Measurements from ENCODE around the gene CRIP2.

CRIP2 gene

DNA sequence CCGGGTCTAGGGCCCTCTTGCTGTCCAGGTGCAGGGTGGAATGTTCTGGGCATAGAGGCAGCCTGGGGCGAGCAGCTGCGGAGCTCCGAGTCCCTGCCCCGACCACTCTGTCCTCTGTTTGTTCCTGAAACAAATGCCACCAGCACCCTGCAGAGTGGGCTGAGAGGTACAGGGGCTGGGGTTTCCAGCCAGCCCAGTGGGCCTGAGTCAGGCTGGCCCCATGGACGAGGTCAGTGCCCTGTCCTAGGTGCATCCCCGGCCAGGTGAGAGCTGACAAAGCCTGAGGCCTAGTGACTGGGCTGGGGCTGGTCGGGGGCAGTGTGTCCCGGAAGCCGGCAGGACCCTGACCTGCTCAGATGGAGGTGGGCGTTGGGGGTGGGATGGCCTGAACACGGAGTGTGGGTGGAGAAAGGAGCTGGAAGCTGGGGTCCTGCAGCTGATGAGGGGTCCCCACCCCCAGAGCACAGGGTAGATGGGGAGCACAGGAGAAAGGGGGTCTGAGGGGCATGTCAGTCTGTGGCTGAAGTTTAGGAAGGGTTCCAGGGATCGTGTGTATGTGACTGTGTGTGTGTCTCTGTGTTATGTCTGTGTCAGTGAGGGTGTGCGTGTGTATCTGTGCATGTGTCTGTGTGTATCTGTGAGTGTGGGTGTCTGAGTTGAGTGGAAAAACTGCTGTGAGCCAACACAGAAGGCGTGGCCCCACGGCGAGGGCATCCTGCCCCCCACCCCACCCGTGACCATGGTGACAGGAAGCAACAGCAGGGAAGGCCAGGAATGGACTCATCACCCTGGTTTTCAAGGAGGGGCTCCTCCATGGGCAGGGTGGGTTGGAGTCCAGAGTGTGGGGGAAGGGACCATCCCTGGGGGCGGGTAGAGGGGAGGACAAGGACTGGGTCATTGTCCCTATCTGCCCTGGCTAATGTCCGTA lies 9.7 kb downstream of the CRIP2 start:
- no peak for DNase-seq (ENCODE audit: low read depth, low spot score)
- no peak overlapping the region for H3K4me3 ChIP-seq (ENCODE audit: low read depth, low read length)
- CTCF ChIA-PET, result interaction anchor here (0.7 to 1.2 kb wide), 2 partner anchors 12 to 36 kb away, joined by 3 read pairs; no protein-coding TSS in a partner anchor
- TF ChIP-seq, protein P1, sequence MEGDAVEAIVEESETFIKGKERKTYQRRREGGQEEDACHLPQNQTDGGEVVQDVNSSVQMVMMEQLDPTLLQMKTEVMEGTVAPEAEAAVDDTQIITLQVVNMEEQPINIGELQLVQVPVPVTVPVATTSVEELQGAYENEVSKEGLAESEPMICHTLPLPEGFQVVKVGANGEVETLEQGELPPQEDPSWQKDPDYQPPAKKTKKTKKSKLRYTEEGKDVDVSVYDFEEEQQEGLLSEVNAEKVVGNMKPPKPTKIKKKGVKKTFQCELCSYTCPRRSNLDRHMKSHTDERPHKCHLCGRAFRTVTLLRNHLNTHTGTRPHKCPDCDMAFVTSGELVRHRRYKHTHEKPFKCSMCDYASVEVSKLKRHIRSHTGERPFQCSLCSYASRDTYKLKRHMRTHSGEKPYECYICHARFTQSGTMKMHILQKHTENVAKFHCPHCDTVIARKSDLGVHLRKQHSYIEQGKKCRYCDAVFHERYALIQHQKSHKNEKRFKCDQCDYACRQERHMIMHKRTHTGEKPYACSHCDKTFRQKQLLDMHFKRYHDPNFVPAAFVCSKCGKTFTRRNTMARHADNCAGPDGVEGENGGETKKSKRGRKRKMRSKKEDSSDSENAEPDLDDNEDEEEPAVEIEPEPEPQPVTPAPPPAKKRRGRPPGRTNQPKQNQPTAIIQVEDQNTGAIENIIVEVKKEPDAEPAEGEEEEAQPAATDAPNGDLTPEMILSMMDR (IDR thresholded peaks at IDR 0.05; ENCODE audit: insufficient read depth, low read length, missing control alignments), result no peak
- POLR2A ChIA-PET, result no interaction called here

DNA sequence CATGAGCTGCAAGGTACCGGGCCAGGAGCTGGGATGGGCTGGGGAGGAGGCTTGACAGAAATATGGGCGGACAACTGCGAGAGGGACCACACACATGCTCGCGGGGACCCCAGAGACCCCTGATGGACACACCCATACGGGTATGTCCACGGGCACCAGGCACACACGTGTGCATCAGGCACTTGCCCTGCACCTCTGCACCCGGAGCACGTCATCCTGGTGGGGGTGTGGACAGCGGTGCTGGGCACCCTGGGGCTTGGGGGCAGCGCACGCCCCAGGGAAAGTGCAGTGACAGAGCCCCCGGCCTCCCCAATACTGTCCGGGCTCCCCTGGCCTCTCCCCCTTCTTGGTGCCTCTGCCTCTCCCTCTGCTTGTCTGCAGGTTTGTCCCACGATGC lies 10.4 kb downstream of the CRIP2 start:
- POLR2A ChIA-PET, result no interaction called here
- no peak overlapping the region for H3K4me3 ChIP-seq (ENCODE audit: low read depth, low read length)
- no peak for DNase-seq (ENCODE audit: low read depth, low spot score)
- CTCF ChIA-PET, result no interaction called here
- TF ChIP-seq, protein P1 (IDR thresholded peaks at IDR 0.05; ENCODE audit: insufficient read depth, low read length, missing control alignments), result no peak

DNA sequence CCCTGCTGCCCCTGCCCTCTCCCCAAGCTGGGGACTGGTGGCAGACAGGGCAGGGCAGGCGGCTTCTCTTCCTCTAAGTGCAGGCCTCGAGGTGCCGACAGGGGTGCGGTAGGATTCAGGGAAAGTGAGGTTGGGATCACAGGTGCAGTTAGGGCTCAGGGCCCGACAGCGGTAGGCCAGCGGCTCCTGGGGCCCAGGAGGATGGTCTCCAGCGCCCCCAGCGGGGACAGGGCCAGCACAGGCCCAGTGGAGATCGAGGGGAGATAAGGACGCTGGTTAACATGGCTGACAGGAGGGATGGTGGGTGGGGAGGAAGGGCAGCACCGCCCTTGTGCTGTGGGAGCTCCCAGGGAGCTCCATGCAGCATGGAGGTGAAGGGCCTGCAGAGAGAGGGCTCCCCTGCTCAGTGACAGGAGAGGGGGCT lies 11.1 kb downstream of the CRIP2 start:
- H3K4me3 ChIP-seq (ENCODE audit: low read depth, low read length), result no peak overlapping the region
- POLR2A ChIA-PET, result no interaction called here

DNA sequence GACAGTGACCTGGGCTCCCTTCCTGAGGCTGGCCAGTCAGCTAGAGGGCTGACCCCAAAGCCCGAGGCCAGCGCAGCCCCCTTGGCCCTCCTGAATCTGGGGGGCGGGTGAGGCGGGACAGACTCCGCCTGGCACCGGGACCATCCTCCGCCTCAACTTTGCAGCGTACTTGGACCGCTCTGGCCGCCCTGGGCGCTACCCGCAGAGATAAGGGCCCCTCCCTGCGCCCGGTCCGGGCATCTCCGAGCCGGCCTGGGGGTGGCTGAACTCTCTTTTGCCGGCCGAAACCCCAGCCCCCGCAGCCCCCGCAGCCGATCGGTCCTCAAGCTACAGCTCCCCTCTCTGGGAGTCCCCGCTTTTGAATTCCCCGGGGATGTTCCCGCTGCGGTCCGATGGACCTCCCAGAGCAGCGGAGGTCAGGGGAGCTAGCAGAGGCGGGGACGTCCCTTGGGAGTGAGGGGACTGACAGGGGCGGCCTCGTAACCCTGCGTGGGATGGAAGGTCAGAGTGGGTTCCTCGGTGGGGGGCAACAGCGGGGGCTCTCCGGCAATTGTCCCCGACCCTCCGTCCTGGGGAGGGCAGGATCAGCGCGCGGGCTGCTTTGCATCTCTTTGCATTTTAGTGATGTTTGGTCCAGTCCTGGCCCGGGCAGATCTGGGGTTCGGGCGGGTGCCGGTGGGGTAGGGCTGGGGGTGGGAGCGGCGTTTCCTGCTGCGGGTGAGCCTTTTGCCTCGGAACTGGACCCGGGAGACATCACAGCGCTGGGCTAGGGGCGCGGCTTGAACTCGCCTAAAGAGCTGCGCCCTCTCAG lies 11.7 kb downstream of the CRIP2 start, which contains the start of gene CRIP1:
Gene CRIP1, plus strand, starts transcription at position 724 of the 811 bp plus-strand sequence. CDS start 374 bp downstream, outside the sequence.
- TF ChIP-seq, protein P1 (IDR thresholded peaks at IDR 0.05; ENCODE audit: insufficient read depth, low read length, missing control alignments), result no peak
- peak within 1 kb of the TSS; percentile 20 for H3K4me3 ChIP-seq (ENCODE audit: low read depth, low read length)
- ChIA-PET POLR2A (no interaction called here), CTCF (interaction anchor here (0.6 to 1.5 kb wide), 5 partner anchors 9 to 123 kb away, joined by 3 to 4 read pairs (median 3); no protein-coding TSS in a partner anchor)
- DNase-seq (ENCODE audit: low read depth, low spot score), result no peak

More for the DNA sequence above, 11.1 kb downstream of the CRIP2 start:
- CTCF ChIA-PET, result interaction anchor here (0.6 to 1.5 kb wide), 4 partner anchors 9 to 123 kb away, joined by 3 to 4 read pairs (median 3); no protein-coding TSS in a partner anchor
- no peak for DNase-seq (ENCODE audit: low read depth, low spot score)
- TF ChIP-seq, protein P1 (IDR thresholded peaks at IDR 0.05; ENCODE audit: insufficient read depth, low read length, missing control alignments), result peak; percentile 44

DNA sequence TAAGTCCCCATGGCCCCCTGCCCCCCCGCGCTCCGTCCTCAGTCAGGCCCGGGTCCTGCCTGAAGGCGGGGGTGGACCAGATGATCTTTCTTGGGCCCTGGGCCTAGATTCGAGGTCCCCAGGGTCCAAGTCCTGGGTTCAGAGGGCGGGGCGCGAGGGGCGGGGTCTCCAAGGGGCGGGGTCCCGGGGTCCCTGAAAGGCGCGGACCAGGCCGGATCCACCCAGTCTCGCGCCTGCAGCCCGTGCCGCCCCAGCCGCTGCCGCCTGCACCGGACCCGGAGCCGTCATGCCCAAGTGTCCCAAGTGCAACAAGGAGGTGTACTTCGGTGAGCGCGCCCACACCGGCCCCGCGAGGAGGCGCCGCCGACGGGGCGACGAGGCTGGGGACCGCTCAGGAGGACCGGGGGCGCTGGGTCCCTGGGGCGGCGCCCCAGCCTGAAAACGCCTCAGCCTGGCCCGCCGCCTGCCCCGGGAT lies 12.4 kb downstream of the CRIP2 start:
- ChIA-PET POLR2A (no interaction called here), CTCF (interaction anchor here (1.0 to 1.5 kb wide), 3 partner anchors 42 to 124 kb away, joined by 3 to 4 read pairs (median 3); no protein-coding TSS in a partner anchor)
- TF ChIP-seq, protein P1 (IDR thresholded peaks at IDR 0.05; ENCODE audit: insufficient read depth, low read length, missing control alignments), result no peak
- DNase-seq (ENCODE audit: low read depth, low spot score), result no peak
- H3K4me3 ChIP-seq (ENCODE audit: low read depth, low read length), result peak overlapping the region; percentile 20
